SK-MEL-5 (cell line): Measurements from ENCODE around the gene GRID2. TPM values are rescaled to one million over a fixed set of nuclear protein-coding genes. Genes with fewer than 3 reads are reported as not detected.

ENCODE experiments used
- DNase-seq: peaks from one replicate; pipeline ENCODE4 v3.0.0-alpha.2; 2016; ENCODE audit warnings: low read depth, low spot score
- in situ Hi-C: cut with HindIII; loops from 2 replicates; pipeline ENCODE4 v1.10.0; 2016; ENCODE audit warnings: low sequenced_read_pairs, high pct_unique_total_duplicates, low pct_unique_long_range_greater_than_20kb
- total RNA-seq: library from RNA; depleted of rRNA; stranded (reverse); fragments of >200 nt; shearing (Covaris generic); gene quantifications from 2 replicates; pipeline ENCODE4 v1.2.3, GENCODE V29; 2014

GRID2 gene
- total RNA-seq, 1 experiment from 2014 or later = not detected

GRCh38 chr4:93480452-93480851 lies 1176.7 kb downstream of the GRID2 start:
- in situ Hi-C loops = no loop called here
- DNase-seq = no peak

DNA sequence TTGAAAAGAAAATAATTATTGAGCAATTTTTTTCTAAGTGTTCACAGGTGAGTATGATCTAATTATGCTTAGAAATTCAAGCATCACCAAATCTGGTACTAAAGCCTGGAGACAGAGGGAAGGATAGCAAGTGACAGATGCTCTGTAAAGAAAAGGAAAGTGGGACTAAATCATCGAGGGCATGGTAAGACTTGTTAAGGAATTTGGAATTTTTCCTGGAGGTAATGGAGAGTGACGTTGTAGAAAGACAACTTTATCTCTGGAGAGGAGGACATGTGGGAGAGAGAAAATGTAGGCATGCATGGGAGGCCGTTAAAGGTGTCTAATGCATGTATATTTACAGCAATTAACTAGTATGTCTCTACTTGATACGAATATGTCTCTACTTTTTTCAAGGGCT lies 1191.6 kb downstream of the GRID2 start:
- DNase-seq = no peak
- in situ Hi-C loops = no loop called here

- DNase-seq = no peak
- in situ Hi-C loops = no loop called here
Measured at GRCh38 chr4:93501244-93501643, 1197.5 kb downstream of the GRID2 start.

GRCh38 chr4:93501946-93502345 lies 1198.2 kb downstream of the GRID2 start:
- DNase-seq = no peak

GRCh38 chr4:93502991-93503390 lies 1199.2 kb downstream of the GRID2 start:
- DNase-seq = no peak
- in situ Hi-C loops = no loop called here

More at GRCh38 chr4:93501946-93502345, 1198.2 kb downstream of the GRID2 start:
- in situ Hi-C loops = no loop called here

GRCh38 chr4:93513851-93514250 lies 1210.1 kb downstream of the GRID2 start:
- in situ Hi-C loops = no loop called here
- DNase-seq = no peak

GRCh38 chr4:93515208-93515607 lies 1211.4 kb downstream of the GRID2 start:
- in situ Hi-C loops = no loop called here
- no peak for DNase-seq

- DNase-seq = no peak
- in situ Hi-C loops = no loop called here
Measured at GRCh38 chr4:93529692-93530372, 1226.1 kb downstream of the GRID2 start.

- in situ Hi-C loops = no loop called here
- DNase-seq = no peak
Measured at GRCh38 chr4:93532234-93532633, 1228.5 kb downstream of the GRID2 start.

GRCh38 chr4:93540562-93540961 lies 1236.8 kb downstream of the GRID2 start:
- no peak for DNase-seq
- in situ Hi-C loops = no loop called here

- in situ Hi-C loops = no loop called here
- no peak for DNase-seq
Measured at GRCh38 chr4:93561842-93562241, 1258.1 kb downstream of the GRID2 start.

- in situ Hi-C loops = no loop called here
- DNase-seq = no peak
Measured at GRCh38 chr4:93568758-93569157, 1265.0 kb downstream of the GRID2 start.

GRCh38 chr4:93573285-93573684 lies 1269.5 kb downstream of the GRID2 start:
- in situ Hi-C loops = no loop called here
- no peak for DNase-seq

GRCh38 chr4:93578942-93579341 lies 1275.2 kb downstream of the GRID2 start:
- DNase-seq = no peak
- in situ Hi-C loops = no loop called here

DNA sequence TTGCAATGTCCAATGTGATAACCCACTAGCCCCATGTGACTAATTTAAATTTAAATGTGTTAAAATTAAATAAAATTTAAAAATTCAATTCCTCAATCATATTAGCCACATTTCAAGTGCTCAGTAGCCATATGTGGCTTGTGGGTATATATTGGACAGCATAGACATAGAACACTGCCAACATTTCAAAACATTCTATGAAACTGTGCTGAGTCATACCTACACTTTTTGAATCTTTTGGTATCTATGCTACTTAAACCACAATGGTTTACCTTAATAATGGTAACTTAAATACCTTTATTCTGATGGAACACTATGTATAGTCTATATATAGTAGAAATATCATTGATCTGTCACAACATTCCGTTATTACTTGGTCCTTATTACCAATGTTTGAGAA lies 1301.4 kb downstream of the GRID2 start:
- in situ Hi-C loops = no loop called here

DNA sequence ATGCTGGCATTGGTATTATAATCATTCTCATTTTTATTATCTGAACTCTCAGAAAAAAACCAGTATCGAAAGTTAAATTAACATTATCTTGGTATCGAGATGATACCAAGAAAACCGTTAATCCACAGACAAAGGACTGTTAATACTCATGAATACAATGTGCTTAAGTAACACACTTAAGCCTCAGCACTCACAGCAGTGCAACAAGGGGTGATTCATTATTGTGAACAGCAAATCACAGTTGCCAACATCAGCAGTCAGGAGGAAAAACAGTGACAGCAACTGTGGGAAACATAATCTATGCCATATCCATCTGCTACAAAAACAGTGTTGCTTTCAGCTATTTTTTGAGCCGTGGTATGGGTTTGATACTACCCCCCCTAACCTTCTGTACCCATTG lies 1313.8 kb downstream of the GRID2 start:
- DNase-seq = peak; percentile 74

More for the DNA sequence above, 1301.4 kb downstream of the GRID2 start:
- DNase-seq = no peak

GRCh38 chr4:93633721-93634120 lies 1330.0 kb downstream of the GRID2 start:
- in situ Hi-C loops = no loop called here
- no peak for DNase-seq

More for the DNA sequence above, 1313.8 kb downstream of the GRID2 start:
- in situ Hi-C loops = no loop called here

- DNase-seq = no peak
- in situ Hi-C loops = no loop called here
Measured at GRCh38 chr4:93635943-93636342, 1332.2 kb downstream of the GRID2 start.

DNA sequence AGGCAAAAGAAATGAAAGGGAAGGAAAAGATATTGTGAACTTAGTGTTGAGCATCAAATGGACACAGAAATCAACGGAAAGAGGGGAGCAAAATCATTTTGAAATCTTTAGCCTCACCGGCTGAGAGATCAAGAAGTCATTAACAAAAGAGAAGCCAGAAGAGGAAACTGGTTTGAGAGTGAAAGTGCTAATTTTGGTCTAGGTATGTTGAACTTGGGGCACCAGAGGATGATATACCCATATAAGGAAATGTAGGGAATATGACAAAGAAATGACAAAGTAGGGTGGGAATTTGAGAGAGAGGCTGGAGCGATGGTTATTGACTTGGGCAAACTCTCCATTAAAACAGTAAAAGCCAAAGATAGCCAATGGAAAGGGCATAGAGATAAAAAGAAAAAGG lies 1341.4 kb downstream of the GRID2 start:
- no peak for DNase-seq
- in situ Hi-C loops = no loop called here
